ENCODE measurements around the gene ARL14EPL.
"Not testable (repeated sequence)": the region's sequence is repeated elsewhere in the genome, so short reads cannot be mapped to it uniquely, and the experiment has no call there.

The ARL14EPL gene

GRCh38 chr5:116088062-116088461, 55.8 kb downstream of the ARL14EPL start:
- no peak for DNase-seq (ENCODE audit: low read depth)
- no peak for TF ChIP-seq CTCF (conservative IDR thresholded peaks at IDR 0.05; ENCODE audit: low read depth, low read length)
- H3K4me3 ChIP-seq (ENCODE audit: low read length): no peak overlapping the region

DNA sequence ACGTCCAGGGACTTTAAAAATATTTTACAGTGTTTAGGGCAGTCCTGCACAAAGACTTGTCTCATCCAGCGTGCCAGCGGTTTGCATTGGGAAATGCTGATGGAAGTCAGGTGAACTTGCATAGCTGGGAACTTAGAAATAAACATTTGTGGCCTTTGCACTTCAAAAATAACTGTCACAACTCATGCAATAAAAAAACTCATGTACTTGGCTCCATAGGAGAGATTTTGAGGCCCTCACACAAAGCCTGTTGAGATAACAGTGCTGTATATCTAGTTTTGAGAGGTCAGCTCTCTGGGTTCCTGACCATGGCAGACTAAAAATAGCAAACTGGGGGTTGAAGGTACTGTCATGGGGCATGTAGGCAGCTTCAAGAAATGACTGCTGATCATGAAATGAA, 58.0 kb downstream of the ARL14EPL start:
- no peak for TF ChIP-seq CTCF (conservative IDR thresholded peaks at IDR 0.05; ENCODE audit: low read depth, low read length)
- DNase-seq (ENCODE audit: low read depth): no peak

GRCh38 chr5:116091416-116091815, 59.1 kb downstream of the ARL14EPL start:
- no peak for TF ChIP-seq CTCF (conservative IDR thresholded peaks at IDR 0.05; ENCODE audit: low read depth, low read length)
- H3K4me3 ChIP-seq (ENCODE audit: low read length): no peak overlapping the region
- DNase-seq (ENCODE audit: low read depth): no peak

More for the DNA sequence above, 58.0 kb downstream of the ARL14EPL start:
- no peak overlapping the region for H3K4me3 ChIP-seq (ENCODE audit: low read length)

DNA sequence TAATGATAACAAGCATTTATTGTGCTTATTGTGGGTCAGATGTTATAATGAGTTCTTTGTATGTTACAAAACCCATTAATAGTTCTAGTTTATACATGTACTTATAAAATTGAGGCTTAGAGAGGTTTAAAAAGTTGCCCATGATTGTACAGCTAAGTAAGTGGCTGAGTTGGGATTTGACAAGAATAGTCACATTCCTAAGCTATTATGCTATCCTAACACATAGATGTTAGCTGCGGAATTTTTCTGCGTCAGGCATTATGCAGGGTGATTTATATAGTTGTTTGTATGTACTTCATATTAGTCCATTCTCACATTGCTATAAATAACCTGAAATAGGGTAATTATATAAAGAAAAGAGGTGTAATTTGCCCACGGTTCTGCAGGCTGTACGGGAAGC, 65.0 kb downstream of the ARL14EPL start:
- DNase-seq (ENCODE audit: low read depth): peak; percentile 84
- TF ChIP-seq CTCF (conservative IDR thresholded peaks at IDR 0.05; ENCODE audit: low read depth, low read length): no peak
- no peak overlapping the region for H3K4me3 ChIP-seq (ENCODE audit: low read length)

GRCh38 chr5:116098998-116099397, 66.7 kb downstream of the ARL14EPL start:
- DNase-seq (ENCODE audit: low read depth): no peak
- TF ChIP-seq CTCF (conservative IDR thresholded peaks at IDR 0.05; ENCODE audit: low read depth, low read length): no peak
- no peak overlapping the region for H3K4me3 ChIP-seq (ENCODE audit: low read length)

GRCh38 chr5:116104941-116105340, 72.7 kb downstream of the ARL14EPL start:
- not testable (repeated sequence) for DNase-seq (ENCODE audit: low read depth); H3K4me3 ChIP-seq (ENCODE audit: low read length)
